ENCODE results near the gene TMCC2.
A peak's percentile ranks its signal among the peaks of the same experiment; 100 is the strongest.

The TMCC2 gene

DNA sequence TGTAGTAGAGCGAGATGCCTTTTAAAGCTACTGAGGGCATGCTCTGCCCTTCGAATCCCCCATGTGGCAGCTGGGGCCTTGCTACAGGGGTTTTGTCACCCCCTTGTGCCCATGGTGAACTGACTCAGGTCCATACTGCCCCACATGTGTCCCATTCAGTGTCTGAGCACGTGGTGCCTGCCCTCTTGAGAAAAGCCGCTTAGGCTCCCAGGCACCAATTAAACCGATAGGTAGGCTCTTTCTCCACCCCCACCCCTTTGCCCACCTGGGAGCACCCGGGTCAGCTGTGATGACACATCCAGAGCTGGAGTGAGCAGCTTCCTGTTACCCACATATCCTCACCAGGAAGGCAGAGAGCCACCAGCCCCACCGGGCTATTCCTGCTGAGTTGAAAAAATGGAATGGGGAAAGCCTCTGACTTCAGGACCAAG is 30.5 kb downstream of the TMCC2 start:
- Histone ChIP-seq H3K27ac (ENCODE audit: low read length) (no peak overlapping the region), H3K4me3 (ENCODE audit: low read length) (no peak overlapping the region), H3K36me3 (ENCODE audit: control insufficient read depth, low read depth, low read length) (no peaks in the 10 kb centered on the region), H3K4me1 (ENCODE audit: control insufficient read depth, low read depth, low read length) (peaks cover 24% of the 10 kb centered on the region), H3K27me3 (ENCODE audit: control insufficient read depth, insufficient read depth, low read length) (no peaks in the 10 kb centered on the region), H3K9me3 (ENCODE audit: control insufficient read depth, low read depth, low read length) (no peaks in the 10 kb centered on the region), H3K9ac (ENCODE audit: low read length) (no peak overlapping the region)

GRCh38 chr1:205258719-205259118 is 31.0 kb downstream of the TMCC2 start:
- no peak overlapping the region for H3K9ac ChIP-seq (ENCODE audit: low read length)
- H3K27me3 ChIP-seq (ENCODE audit: control insufficient read depth, insufficient read depth, low read length) = no peaks in the 10 kb centered on the region
- H3K27ac ChIP-seq (ENCODE audit: low read length) = no peak overlapping the region

DNA sequence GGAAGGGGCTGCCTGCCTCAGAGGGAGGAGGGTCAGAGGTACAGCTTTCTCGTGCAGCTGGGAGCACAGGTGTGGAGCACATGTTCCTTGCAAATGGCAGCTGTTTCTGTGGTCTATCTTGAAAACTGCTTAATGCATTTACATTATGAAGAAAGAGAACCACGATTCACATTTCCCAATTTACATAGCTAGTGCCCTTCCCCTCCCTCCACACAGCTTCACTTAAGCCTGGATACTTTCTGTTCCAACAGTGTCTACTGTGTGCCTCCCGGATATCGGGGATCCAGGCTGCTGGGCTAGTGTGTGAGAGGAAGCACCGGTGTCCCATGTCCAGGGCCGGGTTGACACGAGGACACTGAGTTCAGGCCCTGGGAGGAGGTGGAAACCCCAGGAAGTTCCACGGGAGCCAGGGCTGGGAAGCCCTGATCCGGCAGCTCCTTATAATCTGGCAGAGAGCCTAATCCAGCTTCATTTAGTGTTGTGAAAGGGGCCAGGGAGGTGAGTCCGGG is 31.6 kb downstream of the TMCC2 start:
- Histone ChIP-seq H3K4me3 (ENCODE audit: low read length) (no peak overlapping the region), H3K27me3 (ENCODE audit: control insufficient read depth, insufficient read depth, low read length) (no peaks in the 10 kb centered on the region), H3K9ac (ENCODE audit: low read length) (peak overlapping the region; percentile 6), H3K36me3 (ENCODE audit: control insufficient read depth, low read depth, low read length) (no peaks in the 10 kb centered on the region), H3K9me3 (ENCODE audit: control insufficient read depth, low read depth, low read length) (no peaks in the 10 kb centered on the region), H3K4me1 (ENCODE audit: control insufficient read depth, low read depth, low read length) (peaks cover 24% of the 10 kb centered on the region), H3K27ac (ENCODE audit: low read length) (no peak overlapping the region)

More at GRCh38 chr1:205258719-205259118, 31.0 kb downstream of the TMCC2 start:
- Histone ChIP-seq H3K36me3 (ENCODE audit: control insufficient read depth, low read depth, low read length) (no peaks in the 10 kb centered on the region), H3K9me3 (ENCODE audit: control insufficient read depth, low read depth, low read length) (no peaks in the 10 kb centered on the region), H3K4me1 (ENCODE audit: control insufficient read depth, low read depth, low read length) (peaks cover 24% of the 10 kb centered on the region), H3K4me3 (ENCODE audit: low read length) (no peak overlapping the region)

DNA sequence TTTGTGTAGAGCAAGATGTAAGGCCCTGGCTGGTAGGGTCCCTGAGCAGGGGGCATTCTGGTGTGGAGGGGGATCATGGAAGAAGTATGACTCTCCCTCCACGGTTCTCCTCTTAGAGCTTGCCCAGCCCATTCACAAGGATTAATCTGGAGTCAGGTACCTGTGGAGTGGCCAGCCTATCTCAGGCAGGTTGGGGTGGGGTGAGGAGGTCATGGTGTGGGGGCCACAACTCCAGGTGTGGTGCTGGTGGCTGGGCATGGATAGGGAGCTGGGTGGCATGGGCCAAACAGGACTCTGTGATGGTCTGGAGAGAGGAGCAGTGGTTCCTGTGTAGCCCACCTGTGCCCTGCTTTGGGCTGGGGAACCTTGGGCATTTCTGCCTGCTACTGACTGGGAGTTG is 32.3 kb downstream of the TMCC2 start:
- H3K4me1 ChIP-seq (ENCODE audit: control insufficient read depth, low read depth, low read length) = peaks cover 24% of the 10 kb centered on the region
- H3K27ac ChIP-seq (ENCODE audit: low read length) = no peak overlapping the region
- H3K4me3 ChIP-seq (ENCODE audit: low read length) = no peak overlapping the region
- no peak overlapping the region for H3K9ac ChIP-seq (ENCODE audit: low read length)
- H3K36me3 ChIP-seq (ENCODE audit: control insufficient read depth, low read depth, low read length) = no peaks in the 10 kb centered on the region
- H3K27me3 ChIP-seq (ENCODE audit: control insufficient read depth, insufficient read depth, low read length) = no peaks in the 10 kb centered on the region
- no peaks in the 10 kb centered on the region for H3K9me3 ChIP-seq (ENCODE audit: control insufficient read depth, low read depth, low read length)

- no peak overlapping the region for H3K9ac ChIP-seq (ENCODE audit: low read length)
These were observed 33.4 kb downstream of the TMCC2 start for GRCh38 chr1:205260948-205261732.

GRCh38 chr1:205261946-205262691 is 34.4 kb downstream of the TMCC2 start:
- no peak overlapping the region for H3K4me3 ChIP-seq (ENCODE audit: low read length)
- no peak overlapping the region for H3K27ac ChIP-seq (ENCODE audit: low read length)
- H3K27me3 ChIP-seq (ENCODE audit: control insufficient read depth, insufficient read depth, low read length) = no peaks in the 10 kb centered on the region
- peaks cover 30% of the 10 kb centered on the region for H3K4me1 ChIP-seq (ENCODE audit: control insufficient read depth, low read depth, low read length)
- no peaks in the 10 kb centered on the region for H3K36me3 ChIP-seq (ENCODE audit: control insufficient read depth, low read depth, low read length)
- H3K9ac ChIP-seq (ENCODE audit: low read length) = no peak overlapping the region
- H3K9me3 ChIP-seq (ENCODE audit: control insufficient read depth, low read depth, low read length) = no peaks in the 10 kb centered on the region

More at GRCh38 chr1:205260948-205261732, 33.4 kb downstream of the TMCC2 start:
- Histone ChIP-seq H3K9me3 (ENCODE audit: control insufficient read depth, low read depth, low read length) (no peaks in the 10 kb centered on the region), H3K4me3 (ENCODE audit: low read length) (no peak overlapping the region), H3K36me3 (ENCODE audit: control insufficient read depth, low read depth, low read length) (no peaks in the 10 kb centered on the region), H3K27me3 (ENCODE audit: control insufficient read depth, insufficient read depth, low read length) (no peaks in the 10 kb centered on the region), H3K27ac (ENCODE audit: low read length) (no peak overlapping the region), H3K4me1 (ENCODE audit: control insufficient read depth, low read depth, low read length) (peaks cover 24% of the 10 kb centered on the region)

DNA sequence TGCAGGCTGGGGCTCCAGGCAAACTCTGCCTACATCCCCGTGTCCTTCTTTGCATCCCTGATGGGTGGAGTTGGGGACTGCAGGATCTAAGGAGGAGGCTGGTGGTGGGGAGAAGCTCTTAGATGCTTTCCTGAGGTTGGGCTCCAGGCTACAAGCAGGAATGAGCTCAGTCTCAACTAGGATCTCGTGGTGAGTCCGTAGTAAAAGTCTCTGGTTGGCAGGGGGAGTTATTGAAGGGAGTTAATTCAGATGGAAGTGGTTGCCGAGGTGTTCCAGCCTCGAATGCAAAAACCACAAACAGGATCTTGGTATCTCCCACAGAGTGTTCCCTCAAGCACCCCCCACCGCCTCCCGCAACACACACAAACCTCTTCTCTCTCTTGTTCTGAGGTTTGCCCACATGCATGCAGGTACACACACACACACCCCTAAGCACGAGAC is 35.0 kb downstream of the TMCC2 start:
- H3K9ac ChIP-seq (ENCODE audit: low read length) = no peak overlapping the region
- H3K4me1 ChIP-seq (ENCODE audit: control insufficient read depth, low read depth, low read length) = peaks cover 32% of the 10 kb centered on the region
- H3K9me3 ChIP-seq (ENCODE audit: control insufficient read depth, low read depth, low read length) = no peaks in the 10 kb centered on the region
- H3K27me3 ChIP-seq (ENCODE audit: control insufficient read depth, insufficient read depth, low read length) = no peaks in the 10 kb centered on the region
- H3K36me3 ChIP-seq (ENCODE audit: control insufficient read depth, low read depth, low read length) = no peaks in the 10 kb centered on the region
- no peak overlapping the region for H3K4me3 ChIP-seq (ENCODE audit: low read length)
- no peak overlapping the region for H3K27ac ChIP-seq (ENCODE audit: low read length)

DNA sequence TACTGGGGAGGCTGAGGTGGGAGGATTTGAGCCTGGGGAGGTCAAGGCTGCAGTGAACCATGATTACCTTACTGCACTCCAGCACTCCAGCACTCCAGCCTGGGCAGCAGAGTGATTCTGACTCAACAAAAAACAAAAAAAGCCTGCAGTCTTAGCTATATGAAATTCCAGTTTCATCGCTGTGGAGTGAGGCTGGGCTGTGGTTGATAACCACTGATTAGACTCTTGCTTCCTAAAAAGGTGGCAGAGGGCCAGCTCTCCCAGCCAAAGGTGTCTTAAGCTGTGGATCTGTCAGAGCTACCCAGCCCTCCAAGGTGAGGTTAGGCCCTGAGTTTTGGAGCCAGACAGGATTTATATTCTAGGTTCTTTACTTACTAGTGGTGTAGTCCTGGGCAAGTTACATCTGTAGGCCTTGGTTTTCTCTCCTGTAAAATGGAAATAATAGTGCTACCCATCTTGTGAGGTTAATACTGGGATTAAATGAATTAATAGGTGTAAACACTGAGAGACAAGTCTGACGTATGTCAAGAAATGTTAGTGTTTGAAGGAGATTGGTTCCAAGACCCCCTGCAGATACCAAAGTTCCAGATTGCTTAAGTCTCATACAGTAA is 35.9 kb downstream of the TMCC2 start:
- Histone ChIP-seq H3K27me3 (ENCODE audit: control insufficient read depth, insufficient read depth, low read length) (no peaks in the 10 kb centered on the region), H3K4me1 (ENCODE audit: control insufficient read depth, low read depth, low read length) (peaks cover 26% of the 10 kb centered on the region), H3K36me3 (ENCODE audit: control insufficient read depth, low read depth, low read length) (no peaks in the 10 kb centered on the region), H3K4me3 (ENCODE audit: low read length) (no peak overlapping the region), H3K9ac (ENCODE audit: low read length) (no peak overlapping the region), H3K27ac (ENCODE audit: low read length) (no peak overlapping the region), H3K9me3 (ENCODE audit: control insufficient read depth, low read depth, low read length) (no peaks in the 10 kb centered on the region)

- Histone ChIP-seq H3K27me3 (ENCODE audit: control insufficient read depth, insufficient read depth, low read length) (no peaks in the 10 kb centered on the region), H3K36me3 (ENCODE audit: control insufficient read depth, low read depth, low read length) (no peaks in the 10 kb centered on the region), H3K4me3 (ENCODE audit: low read length) (no peak overlapping the region), H3K9ac (ENCODE audit: low read length) (no peak overlapping the region), H3K9me3 (ENCODE audit: control insufficient read depth, low read depth, low read length) (no peaks in the 10 kb centered on the region), H3K4me1 (ENCODE audit: control insufficient read depth, low read depth, low read length) (peaks cover 21% of the 10 kb centered on the region), H3K27ac (ENCODE audit: low read length) (no peak overlapping the region)
These were observed 39.0 kb downstream of the TMCC2 start for GRCh38 chr1:205266611-205267305.

- H3K27ac ChIP-seq (ENCODE audit: low read length) = no peak overlapping the region
These were observed 39.7 kb downstream of the TMCC2 start for GRCh38 chr1:205267306-205267902.

More at GRCh38 chr1:205267306-205267902, 39.7 kb downstream of the TMCC2 start:
- Histone ChIP-seq H3K9me3 (ENCODE audit: control insufficient read depth, low read depth, low read length) (no peaks in the 10 kb centered on the region), H3K36me3 (ENCODE audit: control insufficient read depth, low read depth, low read length) (no peaks in the 10 kb centered on the region), H3K9ac (ENCODE audit: low read length) (no peak overlapping the region), H3K27me3 (ENCODE audit: control insufficient read depth, insufficient read depth, low read length) (no peaks in the 10 kb centered on the region), H3K4me1 (ENCODE audit: control insufficient read depth, low read depth, low read length) (peaks cover 15% of the 10 kb centered on the region), H3K4me3 (ENCODE audit: low read length) (no peak overlapping the region)

Data from iPS-18a (cell line).